ENCODE results near the gene SLC25A26. TPM values are rescaled to one million over a fixed set of nuclear protein-coding genes. Genes with fewer than 3 reads are reported as not detected.

SLC25A26 gene
- total and polyA plus RNA-seq, 2 experiments from 2014 or later = 19.8 to 25.7 TPM

DNA sequence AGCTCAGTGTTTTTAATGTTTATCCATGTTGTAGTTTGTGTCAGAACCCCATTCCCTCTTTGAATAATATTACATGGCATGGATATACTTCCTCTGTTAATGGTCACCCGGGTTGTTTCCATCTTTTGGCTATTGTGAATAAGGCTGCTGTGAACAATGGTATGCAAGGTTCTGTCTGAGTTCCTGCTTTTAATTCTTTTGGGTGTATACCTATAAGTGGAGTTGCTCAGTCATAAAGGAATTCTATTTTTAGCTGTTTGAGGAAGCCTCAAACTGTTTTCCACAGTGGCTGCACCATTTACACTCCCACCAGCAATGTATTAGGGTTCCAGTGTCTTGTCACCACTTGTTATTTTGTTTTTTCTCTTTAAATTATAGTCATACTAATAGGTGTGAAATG, 99.6 kb downstream of the SLC25A26 start:
- Histone ChIP-seq H3K4me1 (ENCODE audit: insufficient read depth) (no peaks in the 10 kb centered on the region), H3K36me3 (replicated peaks; ENCODE audit: insufficient read depth, low read depth) (no peaks in the 10 kb centered on the region), H3K27ac (no peak overlapping the region), H4K20me1 (ENCODE audit: insufficient read depth, poor library complexity, severe bottlenecking) (no peaks in the 10 kb centered on the region), H3K9me3 (ENCODE audit: low read depth) (no peaks in the 10 kb centered on the region), H3K27me3 (no peaks in the 10 kb centered on the region), H3K79me2 (no peaks in the 10 kb centered on the region), H3K9me2 (replicated peaks; ENCODE audit: insufficient read depth) (no peaks in the 10 kb centered on the region), H2AFZ (no peak overlapping the region), H3K4me3 (no peak overlapping the region), H3K4me2 (no peak overlapping the region)
- TF ChIP-seq EZH2phosphoT487 (IDR thresholded peaks at IDR 0.05; ENCODE audit: low read depth, severe bottlenecking, unreplicated experiment) (no peak), CTCF (IDR thresholded peaks at IDR 0.05; ENCODE audit: poor library complexity) (no peak), EZH2 (IDR thresholded peaks at IDR 0.05; ENCODE audit: borderline replicate concordance) (no peak)
- 96% methylated on average over 1 of the region's 1 CpG for WGBS (ENCODE audit: low lambda C conversion rate, missing lambda C conversion rate)
- no peak for DNase-seq (ENCODE audit: low spot score)

DNA sequence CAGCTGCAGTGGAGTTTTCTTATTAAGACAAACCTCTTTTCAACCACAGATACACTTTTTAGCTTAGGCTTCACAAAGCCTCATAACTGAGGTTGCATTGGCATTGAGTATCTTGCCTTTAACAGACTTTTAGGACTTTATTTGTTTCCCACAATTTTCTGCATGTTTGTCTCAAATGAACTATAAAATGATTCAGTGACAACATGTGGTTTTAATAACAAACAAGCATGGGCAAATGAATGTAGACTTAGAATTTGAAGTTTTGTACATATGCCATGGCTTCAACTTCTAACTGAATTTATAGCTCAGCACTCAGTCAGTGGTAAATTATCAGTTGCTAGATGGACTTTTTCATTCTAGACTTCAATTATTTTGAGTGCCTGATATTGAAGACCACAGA, 101.6 kb downstream of the SLC25A26 start:
- Histone ChIP-seq H3K4me3 (no peak overlapping the region), H3K36me3 (replicated peaks; ENCODE audit: insufficient read depth, low read depth) (no peaks in the 10 kb centered on the region), H3K9me3 (ENCODE audit: low read depth) (no peaks in the 10 kb centered on the region), H3K4me2 (no peak overlapping the region), H3K79me2 (no peaks in the 10 kb centered on the region), H3K27ac (no peak overlapping the region), H2AFZ (no peak overlapping the region), H4K20me1 (ENCODE audit: insufficient read depth, poor library complexity, severe bottlenecking) (no peaks in the 10 kb centered on the region), H3K4me1 (ENCODE audit: insufficient read depth) (no peaks in the 10 kb centered on the region), H3K27me3 (no peaks in the 10 kb centered on the region), H3K9me2 (replicated peaks; ENCODE audit: insufficient read depth) (no peaks in the 10 kb centered on the region)
- no peak for DNase-seq (ENCODE audit: low spot score)
- TF ChIP-seq EZH2phosphoT487 (IDR thresholded peaks at IDR 0.05; ENCODE audit: low read depth, severe bottlenecking, unreplicated experiment) (no peak), EZH2 (IDR thresholded peaks at IDR 0.05; ENCODE audit: borderline replicate concordance) (no peak), CTCF (IDR thresholded peaks at IDR 0.05; ENCODE audit: poor library complexity) (no peak)

DNA sequence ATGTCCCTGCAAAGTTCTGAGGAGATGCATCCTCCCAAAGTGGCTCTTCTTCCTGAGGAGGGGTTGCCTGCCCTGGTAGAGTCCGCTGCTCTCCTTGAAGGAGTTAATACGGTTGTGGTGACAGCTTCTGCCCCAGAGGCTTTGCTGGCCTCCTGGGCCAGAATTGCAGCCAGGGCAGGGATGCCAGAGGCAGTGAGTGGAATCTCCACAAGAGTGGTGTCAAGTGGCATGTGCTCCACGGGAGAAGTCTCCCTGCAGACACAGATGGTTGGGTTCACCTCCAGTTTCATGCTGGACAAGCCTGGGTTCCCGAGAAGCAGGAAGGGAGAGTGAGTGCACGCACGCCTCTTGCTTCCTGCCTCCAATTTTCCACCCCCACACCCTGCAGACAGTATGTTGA, 105.5 kb downstream of the SLC25A26 start:
- Histone ChIP-seq H3K36me3 (replicated peaks; ENCODE audit: insufficient read depth, low read depth) (no peaks in the 10 kb centered on the region), H3K79me2 (no peaks in the 10 kb centered on the region), H3K4me3 (no peak overlapping the region), H4K20me1 (ENCODE audit: insufficient read depth, poor library complexity, severe bottlenecking) (no peaks in the 10 kb centered on the region), H3K27me3 (no peaks in the 10 kb centered on the region), H3K9me2 (replicated peaks; ENCODE audit: insufficient read depth) (no peaks in the 10 kb centered on the region), H3K27ac (no peak overlapping the region), H3K4me2 (no peak overlapping the region), H3K9me3 (ENCODE audit: low read depth) (no peaks in the 10 kb centered on the region), H2AFZ (no peak overlapping the region), H3K4me1 (ENCODE audit: insufficient read depth) (no peaks in the 10 kb centered on the region)
- 94% methylated on average over 6 of the region's 6 CpGs for WGBS (ENCODE audit: low lambda C conversion rate, missing lambda C conversion rate)
- TF ChIP-seq CTCF (IDR thresholded peaks at IDR 0.05; ENCODE audit: poor library complexity) (no peak), EZH2 (IDR thresholded peaks at IDR 0.05; ENCODE audit: borderline replicate concordance) (no peak), EZH2phosphoT487 (IDR thresholded peaks at IDR 0.05; ENCODE audit: low read depth, severe bottlenecking, unreplicated experiment) (no peak)
- DNase-seq (ENCODE audit: low spot score) = no peak

GRCh38 chr3:66335671-66336070, 114.9 kb downstream of the SLC25A26 start:
- no peak for TF ChIP-seq CTCF (IDR thresholded peaks at IDR 0.05; ENCODE audit: poor library complexity)
- no peak for TF ChIP-seq EZH2 (IDR thresholded peaks at IDR 0.05; ENCODE audit: borderline replicate concordance)
- no peak for TF ChIP-seq EZH2phosphoT487 (IDR thresholded peaks at IDR 0.05; ENCODE audit: low read depth, severe bottlenecking, unreplicated experiment)
- WGBS (ENCODE audit: low lambda C conversion rate, missing lambda C conversion rate) = 90% methylated on average over 2 of the region's 2 CpGs
- Histone ChIP-seq H4K20me1 (ENCODE audit: insufficient read depth, poor library complexity, severe bottlenecking) (no peaks in the 10 kb centered on the region), H3K4me1 (ENCODE audit: insufficient read depth) (no peaks in the 10 kb centered on the region), H3K4me2 (no peak overlapping the region), H3K4me3 (no peak overlapping the region), H3K36me3 (replicated peaks; ENCODE audit: insufficient read depth, low read depth) (no peaks in the 10 kb centered on the region), H2AFZ (no peak overlapping the region), H3K27me3 (no peaks in the 10 kb centered on the region), H3K9me3 (ENCODE audit: low read depth) (no peaks in the 10 kb centered on the region), H3K27ac (no peak overlapping the region), H3K9me2 (replicated peaks; ENCODE audit: insufficient read depth) (no peaks in the 10 kb centered on the region), H3K79me2 (no peaks in the 10 kb centered on the region)
- no peak for DNase-seq (ENCODE audit: low spot score)

All from hepatocyte (in vitro differentiated cells).